GM23248 (cell line): ENCODE measurements around the gene COL26A1.

Experiments used
- EZH2 ChIP-seq: fragments of 200-600 bp; sonication (generic); IDR thresholded peaks from 2 replicates; pipeline ENCODE4 v1.6.1; 2018; ENCODE audit warnings: antibody characterized with exemption, mild to moderate bottlenecking; ENCODE audit not compliant: insufficient read depth, poor library complexity, severe bottlenecking
- EZH2phosphoT487 ChIP-seq: fragments of 200-600 bp; sonication (generic); IDR thresholded peaks from 2 replicates; pipeline ENCODE4 v1.6.1; 2018; ENCODE audit warnings: antibody characterized with exemption, moderate library complexity, mild to moderate bottlenecking, low read depth; ENCODE audit not compliant: insufficient read depth

GRCh38 chr7:101422356-101423195 is 59.9 kb downstream of the COL26A1 start:
- TF ChIP-seq EZH2 (no peak), EZH2phosphoT487 (no peak)
